GM13976 (cell line): ENCODE results near the gene ACVR1.

Experiments used
- DNase-seq: peaks from one replicate; pipeline ENCODE4 v3.0.0; 2012; ENCODE audit warnings: low spot score
- CTCF ChIP-seq: IDR thresholded peaks from 2 replicates; pipeline ENCODE4 v1.5.1; 2012; ENCODE audit warnings: borderline replicate concordance, mild to moderate bottlenecking; ENCODE audit not compliant: insufficient read depth; ENCODE audit errors: extremely low read depth, missing control alignments, control extremely low read depth
- in situ Hi-C: fragments of 300-500 bp; cut with MboI; formaldehyde crosslinking; loops from one replicate; pipeline ENCODE4 v1.12.0; 2022; ENCODE audit warnings: low sequenced_read_pairs, mixed read lengths, inconsistent platforms; ENCODE audit not compliant: unreplicated experiment

ACVR1 gene

GRCh38 chr2:157841485-157841884, 34.6 kb downstream of the ACVR1 start:
- TF ChIP-seq CTCF, result no peak
- no peak for DNase-seq
- in situ Hi-C loops, result no loop called here

- no peak for TF ChIP-seq CTCF
- DNase-seq, result no peak
- in situ Hi-C loops, result no loop called here
These were observed 35.5 kb downstream of the ACVR1 start for GRCh38 chr2:157840568-157841156.

GRCh38 chr2:157839822-157840221, 36.3 kb downstream of the ACVR1 start:
- no peak for DNase-seq
- TF ChIP-seq CTCF, result no peak
- in situ Hi-C loops, result no loop called here

GRCh38 chr2:157839162-157839801, 36.8 kb downstream of the ACVR1 start:
- no peak for DNase-seq
- in situ Hi-C loops, result no loop called here
- TF ChIP-seq CTCF, result no peak

- DNase-seq, result no peak
- in situ Hi-C loops, result no loop called here
- no peak for TF ChIP-seq CTCF
These were observed 37.5 kb downstream of the ACVR1 start for GRCh38 chr2:157838442-157839161.

- TF ChIP-seq CTCF, result no peak
- no peak for DNase-seq
- in situ Hi-C loops, result no loop called here
These were observed 38.2 kb downstream of the ACVR1 start for GRCh38 chr2:157837851-157838441.
